Measurements from ENCODE around the gene ZIC2.

Gene ZIC2

GRCh38 chr13:99988529-99989275, 7.1 kb downstream of the ZIC2 start:
- DNase-seq: peak in 1 of 2 experiments; percentile 10

- DNase-seq: peak in 1 of 2 experiments; percentile 6
Measured at GRCh38 chr13:99989276-99990125, 7.9 kb downstream of the ZIC2 start.

- peak in 1 of 2 experiments; percentile 10 for DNase-seq
Measured at GRCh38 chr13:99990126-99990977, 8.8 kb downstream of the ZIC2 start.

GRCh38 chr13:99991013-99991827, 9.6 kb downstream of the ZIC2 start:
- no peak for DNase-seq

GRCh38 chr13:99991828-99992775, 10.5 kb downstream of the ZIC2 start:
- DNase-seq: no peak

GRCh38 chr13:99992949-99993351, 11.4 kb downstream of the ZIC2 start:
- DNase-seq: no peak

- no peak for DNase-seq
Measured at GRCh38 chr13:99993660-99994637, 12.4 kb downstream of the ZIC2 start.

- DNase-seq: no peak
Measured at GRCh38 chr13:99994638-99995020, 13.0 kb downstream of the ZIC2 start.

- no peak for DNase-seq
Measured at GRCh38 chr13:99995104-99995588, 13.6 kb downstream of the ZIC2 start.

- no peak for DNase-seq
Measured at GRCh38 chr13:99995589-99996380, 14.2 kb downstream of the ZIC2 start.

GRCh38 chr13:99996381-99996973, 14.9 kb downstream of the ZIC2 start:
- no peak for DNase-seq

- no peak for DNase-seq
Measured at GRCh38 chr13:99997702-99998214, 16.2 kb downstream of the ZIC2 start.

- no peak for DNase-seq
Measured at GRCh38 chr13:99998261-99998660, 16.7 kb downstream of the ZIC2 start.

- no peak for DNase-seq
Measured at GRCh38 chr13:100014621-100015020, 33.0 kb downstream of the ZIC2 start.

GRCh38 chr13:100019780-100020356, 38.3 kb downstream of the ZIC2 start:
- no peak for DNase-seq

- DNase-seq: no peak
Measured at GRCh38 chr13:100022798-100023197, 41.2 kb downstream of the ZIC2 start.

GRCh38 chr13:100024023-100024422, 42.4 kb downstream of the ZIC2 start:
- DNase-seq: no peak

GRCh38 chr13:100029933-100030332, 48.3 kb downstream of the ZIC2 start:
- no peak for DNase-seq
